GM23338 (cell line): ENCODE measurements around the gene RGS6. TPM values are rescaled to one million over a fixed set of nuclear protein-coding genes. Genes with fewer than 3 reads are reported as not detected.

Experiments
- ATAC-seq: fragments of 200-7000 bp; cut with Tn5 transposase; 3 replicates; pipeline ENCODE4 v1.9.1; 2020
- DNase-seq: peaks from one replicate; pipeline ENCODE4 v3.0.0-alpha.2; 2015; ENCODE audit warnings: low spot score
- H2AFZ ChIP-seq: fragments of 200-600 bp; sonication (generic); 2 replicates; pipeline ENCODE4 v1.8.0; 2016; ENCODE audit warnings: antibody characterized with exemption, mild to moderate bottlenecking, moderate library complexity
- H3F3A ChIP-seq: fragments of 200-600 bp; sonication (generic); replicated peaks from 2 replicates; pipeline ENCODE4 v1.8.0; 2017; ENCODE audit warnings: antibody characterized with exemption, mixed run types, low read depth
- H3K27ac ChIP-seq: fragments of 200-600 bp; sonication (generic); 2 replicates; pipeline ENCODE4 v1.6.1; 2016; ENCODE audit warnings: low read depth
- H3K27me3 ChIP-seq: fragments of 200-600 bp; sonication (generic); 2 replicates; pipeline ENCODE4 v1.8.0; 2016; ENCODE audit warnings: mild to moderate bottlenecking, mixed run types, moderate library complexity; ENCODE audit not compliant: insufficient read depth
- H3K36me3 ChIP-seq: fragments of 200-600 bp; sonication (generic); 2 replicates; pipeline ENCODE4 v1.8.0; 2016; ENCODE audit warnings: mild to moderate bottlenecking; ENCODE audit not compliant: insufficient read depth
- H3K4me1 ChIP-seq: fragments of 200-600 bp; sonication (generic); 2 replicates; pipeline ENCODE4 v1.8.0; 2016; ENCODE audit warnings: mild to moderate bottlenecking, moderate library complexity; ENCODE audit not compliant: insufficient read depth
- H3K4me2 ChIP-seq: fragments of 200-600 bp; sonication (generic); 2 replicates; pipeline ENCODE4 v1.7.1; 2017; ENCODE audit warnings: mixed run types
- H3K4me3 ChIP-seq: fragments of 200-600 bp; sonication (generic); 2 replicates; pipeline ENCODE4 v1.6.1; 2016; ENCODE audit warnings: mixed run types
- H3K79me2 ChIP-seq: fragments of 200-600 bp; sonication (generic); replicated peaks from 2 replicates; pipeline ENCODE4 v1.8.0; 2017; ENCODE audit warnings: mild to moderate bottlenecking; ENCODE audit not compliant: insufficient read depth
- H3K9me2 ChIP-seq: fragments of 200-600 bp; sonication (generic); 2 replicates; pipeline ENCODE4 v1.8.0; 2017; ENCODE audit not compliant: insufficient read depth
- H4K20me1 ChIP-seq: fragments of 200-600 bp; sonication (generic); replicated peaks from 2 replicates; pipeline ENCODE4 v1.8.0; 2017; ENCODE audit warnings: mild to moderate bottlenecking; ENCODE audit not compliant: insufficient read depth
- H3K27ac Mint-ChIP-seq: 2 replicates; pipeline ENCODE4 v1.8.0; 2020; ENCODE audit warnings: inconsistent platforms, mild to moderate bottlenecking, moderate library complexity, mixed read lengths
- H3K27me3 Mint-ChIP-seq: 3 replicates; pipeline ENCODE4 v1.8.0; 2022; ENCODE audit warnings: low read depth, mild to moderate bottlenecking, moderate library complexity, mixed read lengths, inconsistent platforms; ENCODE audit not compliant: insufficient read depth, poor library complexity
- H3K36me3 Mint-ChIP-seq: 3 replicates; pipeline ENCODE4 v1.8.0; 2021; ENCODE audit warnings: low read depth, mild to moderate bottlenecking, inconsistent platforms, moderate library complexity, mixed read lengths
- H3K4me1 Mint-ChIP-seq: 3 replicates; pipeline ENCODE4 v1.8.0; 2020; ENCODE audit warnings: mild to moderate bottlenecking, inconsistent platforms, mixed read lengths
- H3K4me3 Mint-ChIP-seq: 3 replicates; pipeline ENCODE4 v1.8.0; 2021; ENCODE audit warnings: moderate library complexity, mild to moderate bottlenecking, inconsistent platforms, mixed read lengths
- H3K9me3 Mint-ChIP-seq: 3 replicates; pipeline ENCODE4 v1.8.0; 2020; ENCODE audit warnings: moderate library complexity, mild to moderate bottlenecking, inconsistent platforms, mixed read lengths
- EZH2 ChIP-seq: fragments of 200-600 bp; sonication (generic); IDR thresholded peaks from one replicate; pipeline ENCODE4 v1.8.0; 2017; ENCODE audit warnings: antibody characterized with exemption, mild to moderate bottlenecking, low read depth; ENCODE audit not compliant: unreplicated experiment
- EZH2phosphoT487 ChIP-seq: fragments of 200-600 bp; sonication (generic); IDR thresholded peaks from one replicate; pipeline ENCODE4 v1.8.1; 2018; ENCODE audit warnings: antibody characterized with exemption; ENCODE audit not compliant: unreplicated experiment
- JUNB ChIP-seq: IDR thresholded peaks from one replicate; pipeline ENCODE4 v1.6.1; 2016; ENCODE audit warnings: antibody characterized with exemption; ENCODE audit not compliant: unreplicated experiment
- NANOG ChIP-seq: IDR thresholded peaks from 2 replicates; pipeline ENCODE4 v1.6.1; 2016; ENCODE audit warnings: antibody characterized with exemption, borderline replicate concordance
- POLR2AphosphoS5 ChIP-seq: IDR thresholded peaks from 2 replicates; pipeline ENCODE4 v1.6.1; 2016; ENCODE audit warnings: antibody characterized with exemption, low read depth
- STAT1 ChIP-seq: IDR thresholded peaks from one replicate; pipeline ENCODE4 v1.6.1; 2016; ENCODE audit warnings: antibody characterized with exemption; ENCODE audit not compliant: unreplicated experiment
- ZNF114 ChIP-seq: fragments of 250-450 bp; sonication (Bioruptor Pico); IDR thresholded peaks from 2 replicates; pipeline ENCODE4 v1.5.0; 2020; ENCODE audit warnings: mild to moderate bottlenecking, moderate library complexity
- ZNF331 ChIP-seq: fragments of 250-450 bp; sonication (Bioruptor Pico); IDR thresholded peaks from 2 replicates; pipeline ENCODE4 v1.5.0; 2020; ENCODE audit warnings: low read depth, mild to moderate bottlenecking, moderate library complexity
- polyA plus RNA-seq: library from polyadenylated mRNA; unstranded; fragments of >200 nt; fragmentation: Nextera tagmentation; extraction: Ambion mirVana; gene quantifications from 2 replicates; pipeline ENCODE4 v1.2.1, GENCODE V29; 2016
- total RNA-seq: library from RNA; depleted of rRNA; stranded (reverse); fragments of >200 nt; shearing (Covaris generic); gene quantifications from 2 replicates; pipeline ENCODE4 v1.2.3, GENCODE V29; 2014
- TF ChIP-seq, protein P1 (sequence below), 2 experiments: fragments of 200-600 bp in 1 of 2; sonication (generic) in 1 of 2; conservative IDR thresholded peaks; 2 replicates each; pipeline versions ENCODE4 v1.5.1 to v1.6.1; 2016 to 2017; ENCODE audit warnings: antibody characterized with exemption in 2 of 2, low read depth in 2 of 2, mild to moderate bottlenecking in 2 of 2, moderate library complexity in 1 of 2
- TF ChIP-seq, protein P2 (sequence below): IDR thresholded peaks from 2 replicates; pipeline ENCODE4 v1.6.1; 2016; ENCODE audit warnings: antibody characterized with exemption

RGS6 gene
- total and polyA plus RNA-seq, 2 experiments from 2014 or later: 0.66 to 0.83 TPM

DNA sequence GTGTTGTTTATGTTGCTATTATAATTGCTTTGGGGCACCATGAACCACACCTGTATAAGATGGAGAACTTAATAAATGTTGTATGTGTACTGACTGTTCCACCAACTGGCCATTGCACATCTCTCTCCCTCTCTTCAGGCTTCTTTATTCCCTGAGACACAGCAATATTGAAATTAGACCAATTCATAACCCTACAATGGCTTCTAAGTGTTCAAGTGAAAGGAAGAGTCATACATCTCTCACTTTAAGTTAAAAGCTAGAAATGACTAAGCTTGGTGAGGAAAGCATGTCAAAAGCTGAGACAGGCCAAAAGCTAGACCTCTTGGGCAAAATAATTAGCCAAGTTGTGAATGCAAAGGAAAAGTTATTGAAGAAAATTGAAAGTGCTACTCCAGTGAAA, 373.3 kb downstream of the RGS6 start:
- Histone ChIP-seq H3K27me3 (no peaks in the 10 kb centered on the region), H3K9me2 (0 out of 2 replicates have a peak, but pooled peaks cover 3% of the 10 kb centered on the region), H3K4me3 (no peak overlapping the region), H3K36me3 (no peaks in the 10 kb centered on the region; the same call in 1 of the 2 replicates), H3K27ac (no peak overlapping the region), H2AFZ (no peak overlapping the region), H3K4me1 (no peaks in the 10 kb centered on the region), H3K4me2 (no peak overlapping the region), H4K20me1 (no peaks in the 10 kb centered on the region), H3F3A (no peaks in the 10 kb centered on the region), H3K79me2 (no peaks in the 10 kb centered on the region)
- Mint-ChIP-seq H3K4me1 (peaks cover under 1% of the 10 kb centered on the region; the same call in 2 of the 3 replicates), H3K27ac (no peak overlapping the region), H3K9me3 (peaks cover 37% of the 10 kb centered on the region), H3K36me3 (peaks cover 19% of the 10 kb centered on the region; the same call in 2 of the 3 replicates), H3K4me3 (no peak overlapping the region), H3K27me3 (peaks cover 3% of the 10 kb centered on the region)
- DNase-seq: no peak
- no peak for ATAC-seq
- TF ChIP-seq EZH2 (no peak), JUNB (no peak), ZNF331 (CRISPR knock-in tag) (no peak), POLR2AphosphoS5 (no peak)
- TF ChIP-seq, protein P1, sequence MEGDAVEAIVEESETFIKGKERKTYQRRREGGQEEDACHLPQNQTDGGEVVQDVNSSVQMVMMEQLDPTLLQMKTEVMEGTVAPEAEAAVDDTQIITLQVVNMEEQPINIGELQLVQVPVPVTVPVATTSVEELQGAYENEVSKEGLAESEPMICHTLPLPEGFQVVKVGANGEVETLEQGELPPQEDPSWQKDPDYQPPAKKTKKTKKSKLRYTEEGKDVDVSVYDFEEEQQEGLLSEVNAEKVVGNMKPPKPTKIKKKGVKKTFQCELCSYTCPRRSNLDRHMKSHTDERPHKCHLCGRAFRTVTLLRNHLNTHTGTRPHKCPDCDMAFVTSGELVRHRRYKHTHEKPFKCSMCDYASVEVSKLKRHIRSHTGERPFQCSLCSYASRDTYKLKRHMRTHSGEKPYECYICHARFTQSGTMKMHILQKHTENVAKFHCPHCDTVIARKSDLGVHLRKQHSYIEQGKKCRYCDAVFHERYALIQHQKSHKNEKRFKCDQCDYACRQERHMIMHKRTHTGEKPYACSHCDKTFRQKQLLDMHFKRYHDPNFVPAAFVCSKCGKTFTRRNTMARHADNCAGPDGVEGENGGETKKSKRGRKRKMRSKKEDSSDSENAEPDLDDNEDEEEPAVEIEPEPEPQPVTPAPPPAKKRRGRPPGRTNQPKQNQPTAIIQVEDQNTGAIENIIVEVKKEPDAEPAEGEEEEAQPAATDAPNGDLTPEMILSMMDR (conservative IDR thresholded peaks at IDR 0.05; ENCODE audit: low read depth in 2 of 2): no peak

DNA sequence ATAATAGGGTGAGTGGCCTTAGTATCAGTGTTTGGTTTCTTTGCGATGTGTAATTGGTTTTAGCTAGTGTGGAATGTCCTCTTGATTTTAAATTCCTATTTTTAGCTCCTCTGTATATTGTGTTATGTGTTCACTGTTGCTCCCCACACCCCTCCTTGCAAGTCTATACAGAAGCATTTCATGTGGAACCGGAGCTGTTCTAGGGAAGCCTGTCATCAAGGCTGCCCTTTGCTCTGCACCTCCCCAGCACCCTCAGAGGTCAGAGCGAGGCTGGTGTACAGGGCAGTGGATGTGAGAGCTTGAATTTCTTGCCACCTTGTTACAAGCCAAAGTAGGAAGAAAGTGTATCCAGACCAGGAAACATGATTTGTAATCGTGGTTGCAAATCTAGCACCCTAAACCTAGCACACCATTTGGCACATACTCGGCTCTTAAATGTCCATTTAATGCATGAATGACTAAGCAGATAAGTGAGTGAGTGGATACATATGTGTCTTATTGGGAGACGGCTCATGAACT, 376.8 kb downstream of the RGS6 start:
- Mint-ChIP-seq H3K27ac (no peak overlapping the region), H3K36me3 (peaks cover 7% of the 10 kb centered on the region; the same call in 1 of the 3 replicates), H3K4me3 (no peak overlapping the region)
- TF ChIP-seq, protein P1 (conservative IDR thresholded peaks at IDR 0.05; ENCODE audit: low read depth in 2 of 2): no peak
- no peak for TF ChIP-seq ZNF331 (CRISPR knock-in tag)
- no peak for TF ChIP-seq ZNF114 (CRISPR knock-in tag)
- no peak for TF ChIP-seq STAT1
- TF ChIP-seq, protein P2, sequence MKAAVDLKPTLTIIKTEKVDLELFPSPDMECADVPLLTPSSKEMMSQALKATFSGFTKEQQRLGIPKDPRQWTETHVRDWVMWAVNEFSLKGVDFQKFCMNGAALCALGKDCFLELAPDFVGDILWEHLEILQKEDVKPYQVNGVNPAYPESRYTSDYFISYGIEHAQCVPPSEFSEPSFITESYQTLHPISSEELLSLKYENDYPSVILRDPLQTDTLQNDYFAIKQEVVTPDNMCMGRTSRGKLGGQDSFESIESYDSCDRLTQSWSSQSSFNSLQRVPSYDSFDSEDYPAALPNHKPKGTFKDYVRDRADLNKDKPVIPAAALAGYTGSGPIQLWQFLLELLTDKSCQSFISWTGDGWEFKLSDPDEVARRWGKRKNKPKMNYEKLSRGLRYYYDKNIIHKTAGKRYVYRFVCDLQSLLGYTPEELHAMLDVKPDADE: no peak
- TF ChIP-seq NANOG: no peak
- TF ChIP-seq EZH2phosphoT487: no peak

More for the DNA sequence above, 376.8 kb downstream of the RGS6 start:
- no peak overlapping the region for H3K4me3 ChIP-seq
- Mint-ChIP-seq H3K9me3 (peaks cover 23% of the 10 kb centered on the region), H3K27me3 (no peaks in the 10 kb centered on the region), H3K4me1 (peaks cover 4% of the 10 kb centered on the region; the same call in 2 of the 3 replicates)
- no peak overlapping the region for H3K27ac ChIP-seq
- no peaks in the 10 kb centered on the region for H3F3A ChIP-seq
- ATAC-seq: no peak
- H4K20me1 ChIP-seq: no peaks in the 10 kb centered on the region
- peak overlapping the region; percentile 43; the same call in 1 of the 2 replicates for H2AFZ ChIP-seq
- H3K27me3 ChIP-seq: no peaks in the 10 kb centered on the region
- no peaks in the 10 kb centered on the region; the same call in 1 of the 2 replicates for H3K36me3 ChIP-seq
- no peaks in the 10 kb centered on the region for H3K79me2 ChIP-seq
- no peaks in the 10 kb centered on the region for H3K9me2 ChIP-seq
- no peak for DNase-seq
- no peak overlapping the region for H3K4me2 ChIP-seq
- H3K4me1 ChIP-seq: no peaks in the 10 kb centered on the region; the same call in 1 of the 2 replicates
